Neural cell (in vitro differentiated cells): ENCODE data around the gene DDX24.

ENCODE experiments used
- CTCF ChIP-seq: fragments of 450-650 bp; IDR thresholded peaks from 2 replicates; pipeline ENCODE4 v1.5.1; 2014; ENCODE audit warnings: antibody characterized with exemption, mild to moderate bottlenecking, moderate library complexity; ENCODE audit not compliant: poor library complexity, severe bottlenecking
- EP300 ChIP-seq: fragments of 450-650 bp; conservative IDR thresholded peaks from 2 replicates; pipeline ENCODE4 v1.6.1; 2014; ENCODE audit warnings: antibody characterized with exemption, mild to moderate bottlenecking, moderate library complexity; ENCODE audit not compliant: poor library complexity, severe bottlenecking
- MXI1 ChIP-seq: fragments of 450-650 bp; conservative IDR thresholded peaks from 2 replicates; pipeline ENCODE4 v1.6.1; 2014; ENCODE audit warnings: antibody characterized with exemption, mild to moderate bottlenecking; ENCODE audit not compliant: poor library complexity, severe bottlenecking
- TAF1 ChIP-seq: IDR thresholded peaks from 2 replicates; pipeline ENCODE4 v1.6.1; 2012; ENCODE audit warnings: low read depth

GRCh38 chr14:94016446-94016976 is 64.5 kb downstream of the DDX24 start:
- no peak for TF ChIP-seq CTCF
- no peak for TF ChIP-seq EP300
- TF ChIP-seq MXI1 = no peak
- TF ChIP-seq TAF1 = no peak
